IMR-90 (cell line): ENCODE data around the gene MFNG. TPM values are rescaled to one million over a fixed set of nuclear protein-coding genes. Genes with fewer than 3 reads are reported as not detected.

Experiments
- POLR2A ChIP-seq: IDR thresholded peaks from 2 replicates; pipeline ENCODE4 v1.6.1; 2012; ENCODE audit warnings: mild to moderate bottlenecking, low read depth, low read length
- RCOR1 ChIP-seq: IDR thresholded peaks from 2 replicates; pipeline ENCODE4 v1.6.1; 2012; ENCODE audit warnings: mild to moderate bottlenecking, low read length, improper control_type of control experiment; ENCODE audit not compliant: insufficient replicate concordance
- USF2 ChIP-seq: fragments of 150-350 bp; IDR thresholded peaks from 2 replicates; pipeline ENCODE4 v1.6.1; 2017; ENCODE audit warnings: mild to moderate bottlenecking, antibody characterized with exemption, low read length, low read depth
- polyA plus RNA-seq, 3 experiments: library from polyadenylated mRNA; depleted of rRNA; stranded (reverse); fragments of >200 nt; gene quantifications; 2 replicates each; pipeline ENCODE4 v1.2.3, GENCODE V29; 2012; ENCODE audit warnings: low replicate concordance in 1 of 3
- total RNA-seq: library from RNA; depleted of rRNA; stranded (reverse); fragments of >200 nt; gene quantifications from 2 replicates; pipeline ENCODE4 v1.2.3, GENCODE V29; 2012

The MFNG gene
- total and polyA plus RNA-seq, 2 of the 4 experiments (the other 2 are of a cell fraction) = 0.15 TPM; not detected in 1

- TF ChIP-seq USF2 (peak; percentile 57; the same call in 1 of the 2 replicates), RCOR1 (no peak), POLR2A (no peak)
Observed at GRCh38 chr22:37492428-37493344, 6.5 kb upstream of the MFNG start (continued).
